Adipose tissue (tissue), 3 donors: ENCODE data around the gene ADAMTSL5. TPM values are rescaled to one million over a fixed set of nuclear protein-coding genes. Genes with fewer than 3 reads are reported as not detected.

ENCODE experiments used
- H3K27ac ChIP-seq: one replicate; pipeline ENCODE4 v1.5.1; 2013; ENCODE audit warnings: low read depth, low read length
- WGBS, 3 donors: extraction: QIAGEN DNeasy Blood & Tissue Kit; methylation state at CpG; one replicate each; pipeline ENCODE4 v1.1.7; 2013; 5-methylcytosine and 5-hydroxymethylcytosine counted together
- polyA plus RNA-seq, 3 donors: library from polyadenylated mRNA; stranded (reverse); fragments of 200-250 nt; gene quantifications; one replicate each; pipeline ENCODE4 v1.2.3, GENCODE V29; 2013
- donor health status: healthy with polysubstance abuse.
- donor health status: Bipolar disorder and iron deficiency.
- donor health status: healthy.

Gene ADAMTSL5
- polyA plus RNA-seq, 3 donors, result 0.55 to 0.90 (median 0.89) TPM

DNA sequence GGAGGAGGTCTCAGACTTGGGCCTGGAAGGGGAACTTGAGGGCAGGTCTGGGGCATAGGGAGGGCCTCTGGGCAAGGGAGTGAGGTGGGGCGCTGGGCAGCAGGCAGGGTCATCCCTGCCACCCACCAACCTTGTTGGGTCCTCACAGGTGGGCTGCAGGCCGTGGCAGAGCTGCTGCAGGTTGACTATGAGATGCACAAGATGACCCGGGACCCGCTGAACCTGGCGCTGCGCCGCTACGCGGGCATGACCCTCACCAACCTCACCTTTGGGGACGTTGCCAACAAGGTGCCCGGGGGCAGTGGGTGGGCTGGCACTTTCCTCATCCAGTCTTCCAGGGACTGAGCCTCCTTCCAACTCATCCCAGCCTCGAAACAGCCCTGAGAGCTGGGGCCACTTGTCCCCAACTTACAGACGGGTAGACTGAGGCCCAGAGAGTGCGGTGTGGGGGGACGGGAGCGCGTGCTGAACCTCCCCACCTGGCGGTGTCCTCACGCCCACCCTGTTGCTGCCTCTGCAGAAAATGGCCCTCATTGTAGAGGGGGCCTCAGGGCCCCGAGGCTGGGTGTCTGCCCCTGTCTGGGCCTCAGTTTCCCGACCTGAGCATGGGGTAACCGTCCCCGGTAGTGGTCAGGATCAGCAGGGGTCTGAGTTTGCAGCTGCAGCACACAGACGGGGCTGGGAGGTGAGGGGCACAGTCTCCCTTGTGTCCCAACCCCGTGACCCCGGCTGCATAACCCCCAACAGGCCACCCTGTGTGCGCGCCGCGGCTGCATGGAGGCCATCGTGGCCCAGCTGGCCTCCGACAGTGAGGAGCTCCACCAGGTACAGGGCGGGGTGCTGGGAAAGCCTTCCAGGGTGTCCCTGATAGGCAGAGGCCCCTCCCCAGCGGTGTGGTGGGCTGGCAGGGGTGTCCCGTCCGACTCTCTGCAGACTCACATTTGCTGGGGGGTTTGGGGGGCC lies 52.5 kb downstream of the ADAMTSL5 start:
- WGBS, 3 donors, result 91 to 96% (median 94%) methylated on average over 36 of the region's 36 CpGs
- H3K27ac ChIP-seq, result no peak overlapping the region

DNA sequence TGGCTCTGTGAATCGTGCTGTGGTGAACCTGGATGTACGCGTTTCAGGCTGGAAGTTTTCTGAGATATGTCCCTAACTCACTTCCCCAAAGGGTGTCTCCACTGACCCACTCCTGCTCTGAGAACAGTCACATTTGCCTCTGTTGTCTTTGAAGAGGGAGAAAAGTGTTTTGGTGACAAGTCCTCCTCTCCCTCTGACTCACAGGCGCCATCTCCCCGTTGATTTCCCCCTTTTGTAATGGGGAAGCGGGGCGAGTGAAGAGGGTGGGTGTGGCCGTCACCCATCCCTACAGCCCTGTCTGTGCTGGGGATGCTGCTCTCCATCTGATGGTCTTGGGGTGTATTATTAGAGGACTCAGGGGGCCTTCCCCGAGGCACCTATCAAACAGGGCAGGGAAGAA lies 53.3 kb downstream of the ADAMTSL5 start:
- WGBS, 3 donors, result 67 to 82% (median 69%) methylated on average over 9 of the region's 9 CpGs
- no peak overlapping the region for H3K27ac ChIP-seq

GRCh38 chr19:1457892-1458291 lies 54.9 kb downstream of the ADAMTSL5 start:
- no peak overlapping the region for H3K27ac ChIP-seq
- 76 to 83% (median 80%) methylated on average over 16 of the region's 16 CpGs for WGBS, 3 donors

DNA sequence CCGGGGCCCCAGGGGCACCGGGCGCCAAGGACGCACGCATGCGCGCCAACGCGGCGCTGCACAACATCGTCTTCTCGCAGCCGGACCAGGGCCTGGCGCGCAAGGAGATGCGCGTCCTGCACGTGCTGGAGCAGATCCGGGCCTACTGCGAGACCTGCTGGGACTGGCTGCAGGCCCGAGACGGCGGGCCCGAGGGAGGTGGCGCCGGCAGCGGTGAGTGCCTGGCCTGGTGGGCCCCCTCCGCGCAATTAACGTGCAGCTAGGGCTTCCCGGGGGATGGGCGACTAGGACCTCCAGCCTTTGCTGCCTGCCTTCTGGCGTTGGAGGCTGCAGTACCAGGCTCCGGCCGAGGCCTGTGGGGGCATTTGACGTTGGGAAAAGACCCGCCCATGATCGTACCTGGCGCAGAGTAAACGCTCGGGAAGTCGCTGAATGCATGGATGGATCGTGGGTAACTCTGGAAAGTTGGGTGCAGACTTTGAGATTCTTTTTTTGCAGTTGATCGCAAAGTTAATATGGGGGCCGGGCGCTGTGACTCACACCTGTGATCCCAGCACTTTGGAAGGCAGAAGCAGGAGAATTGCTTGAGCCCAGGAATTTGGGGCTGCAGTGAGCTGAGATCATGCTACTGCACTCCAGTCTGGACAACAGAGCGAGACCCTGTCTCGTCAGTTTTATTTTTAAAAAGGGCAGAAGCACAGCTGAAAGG lies 55.6 kb downstream of the ADAMTSL5 start:
- H3K27ac ChIP-seq, result no peak overlapping the region
- WGBS, 3 donors, result 13 to 17% (median 14%) methylated on average over 45 to 48 of the region's 48 CpGs

DNA sequence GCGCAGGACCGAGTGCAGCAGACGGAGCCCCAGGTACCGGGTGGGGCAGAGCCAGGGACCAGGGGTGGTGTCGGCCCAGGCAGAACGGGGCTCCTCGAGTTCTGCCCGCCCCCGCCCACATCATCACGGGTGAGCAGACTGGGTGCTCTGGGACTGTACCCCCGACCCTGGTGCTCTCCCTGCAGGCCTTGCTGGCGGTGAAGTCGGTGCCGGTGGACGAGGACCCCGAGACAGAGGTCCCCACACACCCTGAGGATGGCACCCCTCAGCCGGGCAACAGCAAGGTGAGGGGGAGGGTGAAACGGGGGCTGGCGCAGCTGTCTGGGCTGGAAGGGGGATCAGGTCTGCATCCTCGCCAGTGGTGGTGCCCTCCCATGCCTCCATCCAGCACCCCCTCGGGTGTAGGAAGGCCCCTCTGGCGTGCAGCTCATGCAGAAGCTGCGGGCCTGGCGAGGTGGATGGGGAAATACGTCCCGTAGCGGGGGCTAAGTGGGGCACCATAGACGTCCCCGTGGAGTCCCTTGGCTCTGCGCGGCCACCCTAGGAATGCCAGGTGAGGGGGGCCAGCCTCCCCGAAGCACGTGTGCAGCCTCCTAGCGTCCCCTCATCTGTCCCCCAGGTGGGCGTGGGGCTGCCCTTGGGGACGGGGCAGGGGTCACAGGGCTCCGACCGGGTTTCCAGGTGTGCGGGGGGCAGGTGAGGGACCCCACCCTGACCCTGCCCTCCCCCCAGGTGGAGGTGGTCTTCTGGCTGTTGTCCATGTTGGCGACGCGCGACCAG lies 56.5 kb downstream of the ADAMTSL5 start:
- H3K27ac ChIP-seq, result no peak overlapping the region
- 23 to 30% (median 28%) methylated on average over 37 to 43 of the region's 43 CpGs for WGBS, 3 donors

DNA sequence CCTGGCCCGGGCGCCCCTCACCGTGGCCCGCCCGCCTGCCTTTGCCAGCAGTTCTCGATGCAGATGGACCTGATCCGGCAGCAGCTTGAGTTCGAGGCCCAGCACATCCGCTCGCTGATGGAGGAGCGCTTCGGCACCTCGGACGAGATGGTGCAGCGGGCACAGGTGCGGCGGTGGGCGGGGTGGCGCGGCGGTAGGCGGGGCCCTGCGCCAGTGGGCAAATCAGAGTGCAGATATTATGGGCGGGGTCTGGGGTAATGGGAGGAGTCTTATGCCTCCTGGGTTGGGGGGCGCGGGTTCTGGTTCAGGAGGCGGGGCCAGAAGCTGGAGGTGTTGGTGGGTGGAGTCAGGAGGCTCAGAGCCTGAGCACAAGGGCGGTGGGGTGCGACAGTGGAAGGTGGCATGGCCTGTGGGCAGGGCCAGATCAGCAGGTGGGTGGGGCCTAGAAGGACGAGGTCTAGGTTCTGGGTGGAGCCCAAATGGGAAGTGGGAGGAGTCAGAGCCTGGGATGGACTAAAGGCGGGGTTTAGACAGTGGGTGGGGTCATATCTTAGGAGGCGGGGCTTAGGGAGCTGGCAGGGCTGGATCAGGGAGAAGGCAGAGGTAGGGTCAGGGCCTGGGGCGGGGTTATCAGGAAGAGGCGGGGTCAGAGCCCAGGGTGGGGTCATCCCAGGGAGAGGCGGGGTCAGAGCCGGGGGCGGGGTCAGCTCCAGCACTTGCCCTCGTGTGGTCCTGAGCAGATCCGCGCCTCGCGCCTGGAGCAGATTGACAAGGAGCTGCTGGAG lies 57.3 kb downstream of the ADAMTSL5 start:
- 4 to 6% (median 5%) methylated on average over 36 to 42 of the region's 42 CpGs for WGBS, 3 donors
- H3K27ac ChIP-seq, result no peak overlapping the region

Other genes with a start within 250 kb of the ADAMTSL5 start
- gene CIRBP, start 243.7 kb downstream of the ADAMTSL5 start, polyA plus RNA-seq, result 100 to 1,000 TPM; 346 to 568 (median 388) TPM
- 10 to 100 TPM; 44.9 to 75.8 (median 55.0) TPM for gene FAM174C, start 237.5 kb downstream of the ADAMTSL5 start, polyA plus RNA-seq
- not detected for gene EFNA2, start 227.1 kb downstream of the ADAMTSL5 start, polyA plus RNA-seq
- 100 to 1,000 TPM in 2 of 3 donors, 10 to 100 TPM in 1; 97.5 to 211 (median 110) TPM for gene NDUFS7, start 129.1 kb downstream of the ADAMTSL5 start, polyA plus RNA-seq
- gene GAMT, start 111.5 kb downstream of the ADAMTSL5 start, polyA plus RNA-seq, result 10 to 100 TPM; 15.4 to 52.7 (median 17.7) TPM
- gene DAZAP1, start 105.4 kb downstream of the ADAMTSL5 start, polyA plus RNA-seq, result 10 to 100 TPM; 38.4 to 79.9 (median 70.1) TPM
- 1,000 to 10,000 TPM; 2,434 to 3,362 (median 3,351) TPM for gene RPS15, start 74.6 kb downstream of the ADAMTSL5 start, polyA plus RNA-seq
- under 1 TPM in 2 of 3 donors, not detected in 1; 0.06 TPM for gene APC2, start 62.9 kb downstream of the ADAMTSL5 start, polyA plus RNA-seq
- gene C19orf25, start 33.8 kb downstream of the ADAMTSL5 start, polyA plus RNA-seq, result 10 to 100 TPM; 16.5 to 28.6 (median 24.3) TPM
- 1 to 10 TPM; 1.2 to 3.5 (median 2.4) TPM for gene PCSK4, start 22.7 kb downstream of the ADAMTSL5 start, polyA plus RNA-seq
- gene REEP6, start 21.8 kb downstream of the ADAMTSL5 start, polyA plus RNA-seq, result 10 to 100 TPM in 2 of 3 donors, 1 to 10 TPM in 1; 5.5 to 30.5 (median 12.5) TPM
- gene PLK5, start 11.1 kb upstream of the ADAMTSL5 start, polyA plus RNA-seq, result under 1 TPM in 1 of 3 donors, not detected in 2; 0.07 TPM
- 1 to 10 TPM; 5.3 to 7.7 (median 6.7) TPM for gene MEX3D, start 55.3 kb upstream of the ADAMTSL5 start, polyA plus RNA-seq
- 10 to 100 TPM; 29.2 to 87.3 (median 73.1) TPM for gene MBD3, start 79.8 kb upstream of the ADAMTSL5 start, polyA plus RNA-seq
- 100 to 1,000 TPM in 2 of 3 donors, 10 to 100 TPM in 1; 64.5 to 179 (median 163) TPM for gene UQCR11, start 92.4 kb upstream of the ADAMTSL5 start, polyA plus RNA-seq
- gene TCF3, start 139.6 kb upstream of the ADAMTSL5 start, polyA plus RNA-seq, result 10 to 100 TPM; 23.3 to 28.8 (median 26.2) TPM
- not detected for gene ONECUT3, start 240.5 kb upstream of the ADAMTSL5 start, polyA plus RNA-seq